SK-MEL-5 (cell line): ENCODE data around the gene SDK1. TPM values are rescaled to one million over a fixed set of nuclear protein-coding genes. Genes with fewer than 3 reads are reported as not detected.
"Not testable (repeated sequence)": the region's sequence is repeated elsewhere in the genome, so short reads cannot be mapped to it uniquely, and the experiment has no call there.

ENCODE experiments used
- DNase-seq: peaks from one replicate; pipeline ENCODE4 v3.0.0-alpha.2; 2016; ENCODE audit warnings: low read depth, low spot score
- in situ Hi-C: cut with HindIII; loops from 2 replicates; pipeline ENCODE4 v1.10.0; 2016; ENCODE audit warnings: low sequenced_read_pairs, high pct_unique_total_duplicates, low pct_unique_long_range_greater_than_20kb
- total RNA-seq: library from RNA; depleted of rRNA; stranded (reverse); fragments of >200 nt; shearing (Covaris generic); gene quantifications from 2 replicates; pipeline ENCODE4 v1.2.3, GENCODE V29; 2014

SDK1 gene
- total RNA-seq, 1 experiment from 2014 or later: 0.13 TPM

GRCh38 chr7:3578399-3578798 lies 277.3 kb downstream of the SDK1 start:
- in situ Hi-C loops: no loop called here
- DNase-seq: no peak

DNA sequence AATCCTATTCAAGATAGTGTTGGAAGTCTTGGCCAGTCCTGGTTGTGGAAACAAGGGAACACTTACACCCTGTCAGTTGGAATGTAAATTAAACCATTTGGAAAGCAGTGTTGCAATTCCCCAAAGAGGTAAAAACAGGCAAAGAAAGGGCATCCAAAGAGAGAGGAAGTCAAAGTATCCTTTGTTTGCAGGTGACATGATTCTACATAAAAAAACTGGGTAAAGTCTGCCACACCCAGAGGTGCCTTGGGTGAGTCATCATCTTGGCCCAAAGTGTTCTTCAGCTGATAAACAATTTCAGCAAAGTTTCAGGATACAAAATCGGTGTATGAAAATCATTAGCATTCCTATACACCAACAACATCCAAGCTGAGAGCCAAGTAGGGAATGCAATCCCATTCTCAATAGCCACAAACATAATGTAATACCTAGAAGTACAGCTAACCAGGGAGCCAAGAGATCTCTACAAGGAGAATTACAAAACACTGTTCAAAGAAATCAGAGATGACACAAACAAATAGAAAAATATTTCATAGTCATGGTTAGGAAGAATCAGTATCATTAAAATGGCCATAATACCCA lies 278.7 kb downstream of the SDK1 start:
- in situ Hi-C loops: no loop called here
- DNase-seq: no peak

DNA sequence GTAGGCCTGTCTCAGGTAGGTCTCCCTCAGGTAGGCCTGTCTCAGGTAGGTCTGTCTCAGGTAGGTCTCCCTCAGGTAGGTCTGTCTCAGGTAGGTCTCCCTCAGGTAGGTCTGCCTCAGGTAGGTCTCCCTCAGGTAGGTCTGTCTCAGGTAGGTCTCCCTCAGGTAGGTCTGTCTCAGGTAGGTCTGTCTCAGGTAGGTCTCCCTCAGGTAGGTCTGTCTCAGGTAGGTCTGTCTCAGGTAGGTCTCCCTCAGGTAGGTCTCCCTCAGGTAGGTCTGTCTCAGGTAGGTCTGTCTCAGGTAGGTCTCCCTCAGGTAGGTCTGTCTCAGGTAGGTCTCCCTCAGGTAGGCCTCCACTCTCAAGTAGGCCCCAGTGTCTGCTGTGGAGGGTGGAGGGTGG lies 281.1 kb downstream of the SDK1 start:
- in situ Hi-C loops, DNase-seq: not testable (repeated sequence)

DNA sequence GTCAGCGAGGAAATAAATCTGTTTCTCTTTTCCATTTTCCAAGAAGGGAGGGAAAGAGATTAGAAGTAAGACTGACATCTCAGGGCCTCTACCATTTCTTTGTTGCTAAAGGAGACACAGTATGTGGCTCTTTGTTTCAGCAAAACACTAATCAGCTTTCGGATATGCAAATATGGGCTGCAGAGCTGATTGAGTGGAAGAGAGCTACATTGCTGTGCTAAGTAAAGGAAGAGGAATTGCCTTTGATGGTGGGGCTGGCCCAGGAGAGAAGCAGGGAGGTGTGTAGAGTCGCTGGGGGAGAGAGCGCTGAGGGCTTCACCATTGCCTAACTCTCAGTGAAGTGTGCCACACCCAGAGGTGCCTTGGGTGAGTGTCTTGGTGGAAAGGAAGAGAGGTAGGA lies 284.8 kb downstream of the SDK1 start:
- in situ Hi-C loops: no loop called here

DNA sequence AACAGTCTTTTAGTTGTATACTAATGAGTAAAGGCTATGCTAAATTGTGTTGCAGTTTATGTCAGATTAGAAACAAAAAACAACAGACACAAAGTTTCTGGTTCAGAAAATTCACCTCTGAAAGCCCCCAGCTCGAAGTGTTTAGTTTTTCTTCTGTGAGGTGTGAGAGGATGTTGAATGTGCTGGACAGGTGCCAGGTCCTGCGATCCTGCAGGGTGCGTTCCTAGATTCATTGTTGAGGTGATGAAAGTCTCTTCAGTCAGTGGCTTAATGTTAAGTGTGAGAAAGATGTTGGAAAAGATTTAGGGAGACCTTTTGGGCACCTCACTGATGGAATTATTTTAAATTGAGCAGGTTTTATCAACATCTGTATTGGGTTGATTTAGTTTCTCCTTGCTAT lies 287.3 kb downstream of the SDK1 start:
- no peak for DNase-seq
- in situ Hi-C loops: no loop called here

More for the DNA sequence above, 284.8 kb downstream of the SDK1 start:
- DNase-seq: no peak

- DNase-seq: no peak
- in situ Hi-C loops: no loop called here
Observed at GRCh38 chr7:3589752-3590151, 288.7 kb downstream of the SDK1 start.

DNA sequence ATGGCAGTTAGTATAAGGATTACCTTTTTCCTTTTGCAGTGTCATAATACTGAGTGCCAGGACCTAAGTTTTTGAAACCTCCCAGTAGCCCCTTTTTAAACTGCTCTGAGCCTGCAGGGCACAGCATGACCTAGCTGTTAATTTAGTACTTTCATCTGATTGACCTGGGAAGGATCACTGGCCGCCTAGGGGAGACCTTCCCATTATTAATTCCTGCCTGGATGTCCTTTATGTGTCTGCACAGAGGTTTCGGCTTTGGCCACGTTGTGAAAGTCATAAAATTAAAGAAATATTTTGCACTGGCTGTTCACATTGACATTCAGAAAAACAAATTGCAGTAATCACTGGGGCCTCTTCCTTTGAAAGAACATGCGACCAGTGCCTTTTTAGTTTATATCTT lies 290.2 kb downstream of the SDK1 start:
- no peak for DNase-seq
- in situ Hi-C loops: no loop called here

- in situ Hi-C loops: no loop called here
- no peak for DNase-seq
Observed at GRCh38 chr7:3591944-3592343, 290.9 kb downstream of the SDK1 start.

DNA sequence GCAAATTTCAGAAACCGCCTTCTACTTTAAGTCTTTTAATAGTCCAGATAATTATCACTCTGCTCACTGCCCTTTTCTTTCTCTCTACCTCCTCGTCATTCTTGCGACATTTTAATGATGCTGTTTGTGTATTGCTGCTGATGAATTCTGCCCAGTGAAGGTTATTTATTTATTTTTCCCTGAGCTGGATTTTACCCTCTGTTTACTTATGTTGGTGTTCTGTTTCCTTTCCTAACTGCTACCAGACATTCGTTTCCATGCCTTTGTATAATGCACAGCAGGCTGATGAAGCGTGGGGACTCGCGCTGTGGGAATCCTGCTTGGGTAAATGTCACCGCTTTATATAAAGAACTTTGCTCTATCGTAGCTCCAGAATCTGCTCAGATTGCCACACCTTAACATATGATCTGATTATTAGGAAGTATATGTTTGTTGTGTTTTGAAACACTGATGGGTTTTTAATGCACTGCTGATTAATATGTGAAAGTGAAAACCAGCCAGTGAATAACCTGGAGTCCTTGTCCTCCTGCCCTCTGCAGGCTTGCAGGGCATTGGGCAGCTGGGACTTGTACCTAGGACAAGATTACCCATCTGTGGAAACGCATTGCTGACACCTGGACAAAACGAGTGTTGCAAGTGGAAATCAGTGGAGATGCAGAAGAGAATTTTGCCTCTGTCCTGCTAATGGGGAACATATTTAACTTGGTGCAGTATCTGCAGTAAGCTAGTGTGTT lies 291.5 kb downstream of the SDK1 start:
- in situ Hi-C loops: no loop called here
- no peak for DNase-seq

DNA sequence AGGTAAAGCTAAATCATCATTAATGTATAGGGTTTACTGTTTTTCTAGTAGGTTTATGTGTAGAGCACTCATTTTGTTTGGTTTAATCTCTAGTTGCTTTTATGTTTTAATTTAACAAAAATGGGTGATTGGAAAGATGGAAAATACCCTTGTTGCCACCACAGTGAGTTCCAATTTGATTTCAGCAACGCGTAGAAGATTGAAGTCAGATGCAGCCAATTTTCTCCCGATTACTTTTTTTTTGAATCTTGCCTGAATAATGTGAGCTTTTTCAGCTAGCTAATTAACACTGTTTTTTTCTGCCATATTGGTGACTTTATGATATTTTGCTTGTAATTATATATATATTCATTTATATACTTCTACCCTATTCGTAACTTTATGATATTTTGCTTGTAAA lies 293.8 kb downstream of the SDK1 start:
- in situ Hi-C loops: no loop called here
- DNase-seq: no peak

- in situ Hi-C loops: no loop called here
- DNase-seq: no peak
Observed at GRCh38 chr7:3598854-3599253, 297.8 kb downstream of the SDK1 start.

- no peak for DNase-seq
- in situ Hi-C loops: no loop called here
Observed at GRCh38 chr7:3605222-3605621, 304.2 kb downstream of the SDK1 start.

DNA sequence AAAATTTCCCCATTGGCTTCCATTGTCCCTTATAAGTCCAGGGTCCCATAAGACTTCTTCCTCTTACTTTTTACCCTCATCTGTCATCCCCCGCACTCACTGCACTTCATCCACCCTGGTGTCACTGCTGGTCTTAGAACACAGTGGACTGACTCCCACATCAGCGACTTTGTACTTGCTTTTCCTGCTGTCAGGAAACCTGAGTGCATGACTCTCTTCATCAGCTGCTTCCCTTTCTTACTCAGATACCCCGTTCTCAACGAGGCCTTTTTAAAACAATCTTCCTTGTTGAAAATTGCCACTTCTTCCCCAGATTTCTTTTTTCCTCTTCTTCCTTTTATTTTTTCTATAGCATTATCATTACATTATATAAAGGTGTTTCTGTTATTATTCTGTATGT lies 305.4 kb downstream of the SDK1 start:
- DNase-seq: no peak
- in situ Hi-C loops: no loop called here

DNA sequence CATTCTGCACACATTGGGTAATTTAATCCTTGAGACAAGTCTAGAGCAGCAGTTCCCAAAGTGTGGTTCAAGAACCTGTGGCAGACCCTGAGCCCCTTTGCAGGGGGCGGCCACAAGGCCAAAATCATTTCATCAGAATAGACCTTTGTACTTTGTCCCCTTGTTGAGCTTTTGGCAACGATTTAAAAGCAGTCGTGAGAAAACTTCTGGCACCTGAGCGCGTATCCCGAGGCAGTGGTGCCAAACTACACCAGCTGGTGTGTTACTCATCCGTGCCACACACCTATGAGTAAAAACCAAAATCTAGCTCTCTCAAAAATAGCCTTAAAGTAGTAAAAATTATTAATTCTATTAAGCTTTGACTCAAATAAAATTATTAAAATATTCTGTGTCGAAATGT lies 306.8 kb downstream of the SDK1 start:
- DNase-seq: no peak
- in situ Hi-C loops: no loop called here

GRCh38 chr7:3616306-3616705 lies 315.3 kb downstream of the SDK1 start:
- no peak for DNase-seq
- in situ Hi-C loops: no loop called here

GRCh38 chr7:3630081-3630480 lies 329.0 kb downstream of the SDK1 start:
- no peak for DNase-seq
- in situ Hi-C loops: no loop called here

- in situ Hi-C loops: no loop called here
- DNase-seq: no peak
Observed at GRCh38 chr7:3634396-3634795, 333.3 kb downstream of the SDK1 start.

- in situ Hi-C loops: no loop called here
- DNase-seq: no peak
Observed at GRCh38 chr7:3636131-3636860, 335.2 kb downstream of the SDK1 start.

GRCh38 chr7:3639253-3639652 lies 338.2 kb downstream of the SDK1 start:
- in situ Hi-C loops: no loop called here
- no peak for DNase-seq
